Suppressor macrophage treated with lipopolysaccharide for 1 hour (primary cell): Measurements from ENCODE around the gene MLYCD.
"Not testable (repeated sequence)": the region's sequence is repeated elsewhere in the genome, so short reads cannot be mapped to it uniquely, and the experiment has no call there.

Experiments used
- DNase-seq, 3 donors: peaks; one replicate each; pipeline ENCODE4 v3.0.0-alpha.2; 2020 to 2022

MLYCD gene

GRCh38 chr16:83942074-83942473, 43.2 kb downstream of the MLYCD start:
- DNase-seq, result no peak

- no peak for DNase-seq
Observed at GRCh38 chr16:83942815-83943515, 44.0 kb downstream of the MLYCD start.

GRCh38 chr16:83943516-83944050, 44.7 kb downstream of the MLYCD start:
- no peak for DNase-seq

GRCh38 chr16:83945587-83945986, 46.7 kb downstream of the MLYCD start:
- no peak for DNase-seq

- no peak for DNase-seq
Observed at GRCh38 chr16:83946154-83946780, 47.4 kb downstream of the MLYCD start.

GRCh38 chr16:83946781-83947566, 48.1 kb downstream of the MLYCD start:
- no peak for DNase-seq

- DNase-seq, result no peak
Observed at GRCh38 chr16:83947642-83948234, 48.8 kb downstream of the MLYCD start.

GRCh38 chr16:83948914-83949723, 50.2 kb downstream of the MLYCD start:
- no peak for DNase-seq

GRCh38 chr16:83949724-83950001, 50.7 kb downstream of the MLYCD start:
- DNase-seq, result no peak

GRCh38 chr16:83950862-83951399, 52.0 kb downstream of the MLYCD start:
- not testable (repeated sequence) for DNase-seq

GRCh38 chr16:83951544-83951943, 52.6 kb downstream of the MLYCD start:
- no peak for DNase-seq

- peak in 1 of 3 donors; percentile 22 for DNase-seq
Observed at GRCh38 chr16:83952587-83952939, 53.6 kb downstream of the MLYCD start.

GRCh38 chr16:83952940-83953795, 54.3 kb downstream of the MLYCD start, which contains the start of gene OSGIN1:
OSGIN1 (plus strand) TSS chr16:83953240; CDS start chr16:83957672, 4,432 bp downstream.
- peak; percentile 97 to 98 (median 98) for DNase-seq

- DNase-seq, result peak; percentile 43 to 53 (median 43)
Observed at GRCh38 chr16:83953796-83954576, 55.1 kb downstream of the MLYCD start.

- DNase-seq, result peak; percentile 79 to 80 (median 79)
Observed at GRCh38 chr16:83954577-83955016, 55.7 kb downstream of the MLYCD start.

- no peak for DNase-seq
Observed at GRCh38 chr16:83955218-83956130, 56.6 kb downstream of the MLYCD start.

- peak; percentile 83 to 90 (median 88) for DNase-seq
Observed at GRCh38 chr16:83956336-83957289, 57.7 kb downstream of the MLYCD start.
